ENCODE results near the gene ENPP4.

DNA sequence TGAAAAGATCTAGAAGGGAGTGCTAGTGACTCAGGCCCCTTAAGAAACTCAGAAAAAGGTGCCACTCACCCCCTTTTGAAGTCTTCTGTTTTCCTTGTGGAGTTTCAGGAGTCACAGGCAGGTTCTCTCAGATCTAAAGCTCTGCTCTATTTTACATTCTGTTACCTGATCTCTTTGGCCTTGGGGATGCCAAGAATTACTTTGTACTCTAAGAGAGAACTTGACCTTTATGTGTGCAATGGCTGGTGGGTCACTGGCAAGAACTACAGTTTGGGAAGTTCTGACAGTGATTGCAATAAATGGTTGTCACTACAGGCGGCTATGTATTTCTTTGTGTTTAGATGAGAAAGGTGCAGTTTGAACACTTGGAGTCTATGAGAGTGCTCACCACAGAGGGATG is 24.2 kb upstream of the ENPP4 start:
- TF ChIP-seq CTCF (IDR thresholded peaks at IDR 0.05) (no peak), POLR2A (IDR thresholded peaks at IDR 0.05) (no peak)

Measured in adrenal gland (tissue), 5 donors.